ENCODE data around the gene ZNF264. TPM values are rescaled to one million over a fixed set of nuclear protein-coding genes. Genes with fewer than 3 reads are reported as not detected.

Gene ZNF264
- 17.3 and 35.2 TPM in 2 replicates for total RNA-seq

GRCh38 chr19:57191141-57192076 lies at the start of gene ZNF264:
ZNF264 (plus strand) TSS chr19:57191500; CDS start chr19:57191914, 414 bp downstream.

GRCh38 chr19:57167385-57167784 lies 23.9 kb upstream of the ZNF264 start, which contains the start of gene DUXA:
DUXA (minus strand) TSS chr19:57167485; CDS start chr19:57167443, 42 bp downstream.

GRCh38 chr19:57240311-57241090 lies 49.2 kb downstream of the ZNF264 start, which contains the start of gene ZNF805:
ZNF805 (plus strand) TSS chr19:57240632; CDS start chr19:57240892, 260 bp downstream.

Other genes starting within 250 kb of the ZNF264 start
- under 0.01 TPM in 1 of 2 replicates, not detected in the other for gene USP29, start 71.5 kb upstream of the ZNF264 start, total RNA-seq
- not detected in 2 replicates for gene ZIM3, start 46.3 kb upstream of the ZNF264 start, total RNA-seq
- gene DUXA, start 24.0 kb upstream of the ZNF264 start, total RNA-seq = not detected in 2 replicates
- gene AURKC, start 39.5 kb downstream of the ZNF264 start, total RNA-seq = 0.17 and 0.63 TPM in 2 replicates
- gene ZNF805, start 49.1 kb downstream of the ZNF264 start, total RNA-seq = 23.2 and 29.2 TPM in 2 replicates
- gene ZNF460, start 89.0 kb downstream of the ZNF264 start, total RNA-seq = 43.7 and 67.3 TPM in 2 replicates
- 7.1 and 7.3 TPM in 2 replicates for gene ZNF543, start 129.0 kb downstream of the ZNF264 start, total RNA-seq
- 9.1 and 13.6 TPM in 2 replicates for gene ZNF304, start 159.8 kb downstream of the ZNF264 start, total RNA-seq
- gene TRAPPC2B, start 172.1 kb downstream of the ZNF264 start, total RNA-seq = 11.9 and 12.9 TPM in 2 replicates
- gene ZNF547, start 172.1 kb downstream of the ZNF264 start, total RNA-seq = 4.6 and 8.1 TPM in 2 replicates
- 20.3 and 27.6 TPM in 2 replicates for gene ZNF548, start 198.4 kb downstream of the ZNF264 start, total RNA-seq
- gene ZNF17, start 219.7 kb downstream of the ZNF264 start, total RNA-seq = 10.6 and 17.0 TPM in 2 replicates
- gene ZNF749, start 243.8 kb downstream of the ZNF264 start, total RNA-seq = 6.8 and 8.3 TPM in 2 replicates